Fibroblast of upper back skin (primary cell): ENCODE measurements around the gene TMEM185B.

Experiments used
- DNase-seq: peaks from one replicate; pipeline ENCODE4 v3.0.0-alpha.2; 2013

The TMEM185B gene

DNA sequence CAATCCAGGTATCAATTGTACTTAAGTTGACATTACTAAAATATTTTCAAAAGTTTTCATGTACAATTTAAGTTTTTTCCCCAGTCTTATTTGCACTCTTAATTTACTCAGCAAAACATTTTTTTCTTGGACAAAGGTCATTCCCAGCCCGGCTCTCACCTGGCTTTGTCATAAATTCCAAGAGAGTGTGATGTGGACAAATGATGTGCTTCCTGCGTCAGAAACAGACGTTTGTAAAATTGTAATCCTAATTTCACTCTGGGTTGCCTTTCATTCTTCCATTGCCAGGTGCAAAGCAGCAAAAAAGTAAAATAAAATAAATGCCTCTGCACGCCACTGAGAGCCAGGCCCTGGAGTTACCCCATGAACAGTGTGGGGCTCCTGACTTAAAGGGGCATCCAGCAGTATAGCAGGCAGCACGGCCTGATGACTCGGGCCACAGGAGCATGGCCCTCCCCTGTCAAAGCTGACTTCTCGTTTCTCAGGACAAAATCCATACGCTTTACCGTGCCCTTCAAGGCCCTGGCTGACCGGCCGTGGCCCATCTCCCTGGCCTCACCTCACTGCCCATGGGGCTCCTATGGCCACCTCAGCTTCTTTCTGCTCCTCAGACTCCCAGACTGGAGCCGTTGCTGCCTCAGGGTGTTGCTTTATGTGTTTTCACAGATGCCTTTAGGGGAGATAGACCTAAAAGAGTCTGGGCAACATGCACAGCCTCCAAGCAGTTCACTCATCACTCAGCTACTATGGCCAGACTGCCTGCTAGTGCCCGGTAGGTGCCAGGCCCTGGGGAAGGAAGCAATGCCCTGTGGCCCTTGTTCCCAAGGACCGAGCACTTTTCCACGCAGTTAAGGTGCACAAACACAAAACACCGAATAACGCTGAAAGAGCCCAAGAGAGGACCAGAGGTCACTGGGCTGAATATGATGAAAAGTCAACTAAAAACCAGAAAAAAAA lies 7.6 kb upstream of the TMEM185B start:
- DNase-seq, result no peak

DNA sequence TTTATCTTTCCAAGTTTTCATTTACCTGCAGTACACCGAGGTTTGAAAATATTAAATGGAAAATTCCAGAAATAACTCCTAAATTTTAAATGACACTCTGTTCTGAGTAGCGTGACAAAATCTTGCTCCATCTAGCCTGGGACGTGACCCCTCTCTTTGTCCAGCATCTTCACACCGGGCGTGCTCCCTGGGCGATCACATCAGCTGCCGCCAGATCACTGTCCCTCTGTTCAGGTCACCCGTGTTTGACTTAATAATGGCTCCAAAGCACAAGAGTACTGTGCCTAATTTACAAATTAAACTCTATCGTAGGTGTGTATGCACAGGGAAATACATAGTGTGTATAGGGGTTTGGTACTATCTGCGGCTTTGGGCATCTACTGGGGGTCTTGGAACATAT lies 6.1 kb upstream of the TMEM185B start:
- DNase-seq, result no peak

DNA sequence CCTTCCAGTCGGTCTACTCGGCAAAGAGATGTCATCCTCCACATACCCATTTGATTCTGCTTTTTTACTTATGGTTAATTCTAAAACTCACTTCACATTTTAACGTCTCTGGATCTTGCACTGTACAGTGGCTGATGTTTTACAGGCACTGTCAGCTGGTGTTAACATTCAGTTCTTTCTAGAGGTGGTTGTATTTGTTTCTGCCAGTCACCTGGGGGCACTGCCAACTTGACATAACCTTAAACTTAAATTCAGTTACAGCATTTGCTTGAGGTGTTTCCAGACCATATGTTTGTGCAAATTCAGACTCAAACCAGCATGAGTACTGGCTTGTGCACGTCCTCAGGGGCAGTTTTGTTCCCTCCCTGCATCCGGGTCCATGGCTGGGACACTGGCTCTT lies 5.3 kb upstream of the TMEM185B start:
- no peak for DNase-seq

DNA sequence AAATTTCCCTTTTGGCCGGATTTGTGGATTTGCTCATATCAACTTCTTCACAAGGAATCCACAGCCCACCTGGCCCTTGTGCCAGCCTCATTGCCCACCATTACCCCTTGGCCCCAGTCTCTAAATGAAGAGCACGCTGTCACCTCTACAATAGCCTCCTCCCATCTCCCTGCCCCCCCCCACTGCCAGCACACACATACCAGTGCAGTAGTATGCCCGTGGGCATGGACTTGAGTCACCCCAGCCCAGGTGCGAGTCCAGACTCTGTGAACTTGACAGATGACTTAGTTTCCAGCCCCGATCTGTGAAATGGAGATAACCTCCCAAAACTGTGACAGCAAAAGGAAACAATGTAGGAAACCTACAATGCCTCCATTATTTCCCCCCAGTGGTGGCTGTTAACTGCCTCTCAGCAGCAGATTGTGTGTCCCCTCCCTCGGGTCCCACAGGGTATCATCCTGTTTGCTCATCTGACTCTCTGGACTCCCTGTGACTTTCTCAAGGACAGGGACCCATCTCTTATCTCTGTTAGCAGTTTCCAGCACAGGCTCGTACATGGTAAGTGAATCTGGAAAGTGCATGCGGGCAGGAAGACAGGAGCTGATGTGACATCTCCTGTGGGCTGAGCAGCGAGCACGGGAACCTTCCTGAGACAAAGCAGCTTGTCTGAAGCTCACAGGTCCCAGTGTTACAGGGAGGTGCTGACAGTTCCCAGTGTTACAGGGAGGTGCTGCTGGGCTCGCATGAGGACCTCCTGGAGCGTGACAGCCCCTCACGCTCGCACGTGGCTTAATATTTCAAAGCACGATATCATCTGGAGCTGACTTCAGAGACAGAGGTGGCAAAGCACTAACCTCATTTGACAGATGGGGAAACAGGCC lies 4.2 kb upstream of the TMEM185B start:
- no peak for DNase-seq

DNA sequence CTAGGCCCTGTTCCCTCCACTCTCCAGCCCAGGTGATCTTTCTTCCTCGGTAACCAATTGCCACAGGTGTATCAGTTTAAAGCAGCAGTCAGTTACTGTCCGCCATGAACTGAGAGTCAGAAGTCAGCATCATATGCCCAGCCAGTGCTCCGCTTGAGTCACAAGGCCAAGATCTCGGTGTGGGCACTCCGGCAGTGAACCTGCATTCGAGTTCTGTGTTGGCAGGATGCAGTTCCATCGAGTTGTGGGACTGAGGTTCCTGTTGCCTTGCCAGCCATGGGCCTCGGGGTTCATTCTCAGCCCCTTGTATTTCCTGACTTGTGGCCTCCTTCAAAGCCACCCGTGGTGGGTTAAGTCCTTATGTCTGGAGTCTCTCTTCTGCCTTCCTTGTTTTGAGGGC lies 3.1 kb upstream of the TMEM185B start:
- DNase-seq, result no peak

DNA sequence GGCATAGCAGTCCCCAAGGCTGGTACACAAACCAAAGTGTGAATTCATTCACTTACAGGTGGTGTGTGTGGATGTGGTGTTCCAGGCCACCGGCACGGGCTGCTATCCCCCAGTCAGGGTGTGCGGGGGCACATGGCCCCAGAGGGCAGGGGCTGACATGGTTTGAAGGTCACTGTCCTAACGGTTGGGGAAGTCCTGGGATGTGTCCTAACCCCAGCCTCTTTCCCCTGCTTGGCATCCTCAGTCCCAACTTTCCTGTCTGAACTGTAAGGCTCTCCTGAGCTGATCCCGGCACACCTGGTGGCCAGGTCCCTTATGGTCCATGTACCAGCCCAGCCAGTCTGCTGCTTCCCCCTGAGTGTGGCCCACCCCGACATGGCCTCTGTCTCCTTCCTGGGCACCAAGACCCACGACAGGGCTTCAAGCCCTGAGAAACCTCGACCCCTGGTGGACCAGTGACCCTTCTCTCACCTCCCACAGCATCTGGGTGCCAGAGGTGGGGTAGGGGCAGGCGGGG lies 2.4 kb upstream of the TMEM185B start:
- no peak for DNase-seq

DNA sequence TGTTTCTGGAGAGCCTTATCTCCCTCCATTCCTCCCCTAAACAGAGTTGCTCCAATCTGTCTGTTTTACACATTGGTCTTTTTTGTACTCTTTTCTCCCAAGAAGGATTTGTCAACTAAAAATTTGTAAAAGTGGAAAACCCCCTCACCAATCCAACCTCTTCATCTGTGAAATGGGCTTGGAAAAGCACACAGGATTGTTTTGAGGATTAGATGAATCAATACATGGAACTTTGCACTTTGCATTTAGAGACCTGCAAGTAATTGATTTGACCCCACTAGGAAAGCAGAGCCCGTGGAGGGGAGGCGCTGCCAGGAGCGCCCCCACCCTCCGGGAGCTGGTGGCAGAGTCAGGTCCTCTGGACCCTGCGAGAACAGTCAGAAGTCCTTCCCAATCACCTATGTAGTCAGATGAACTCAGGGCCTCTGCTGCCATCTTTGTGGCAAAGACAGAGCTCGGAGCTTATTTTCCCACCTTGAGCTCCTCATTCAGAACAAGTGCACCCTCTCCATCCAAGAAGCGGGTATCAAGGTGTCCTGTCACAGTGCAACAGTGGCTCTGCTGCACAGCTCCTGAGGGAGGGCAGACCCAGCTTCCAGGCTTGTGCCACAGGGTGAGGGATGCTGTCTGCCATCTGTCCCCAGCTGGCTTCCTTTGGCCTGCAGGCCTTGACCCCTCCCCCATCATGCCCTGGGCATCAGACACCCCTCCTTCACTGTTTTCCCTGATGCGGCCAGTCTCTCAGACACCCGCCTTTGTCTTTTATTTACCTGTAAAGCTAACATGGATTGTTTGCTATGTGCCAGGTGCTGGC lies 1.7 kb upstream of the TMEM185B start:
- no peak for DNase-seq

DNA sequence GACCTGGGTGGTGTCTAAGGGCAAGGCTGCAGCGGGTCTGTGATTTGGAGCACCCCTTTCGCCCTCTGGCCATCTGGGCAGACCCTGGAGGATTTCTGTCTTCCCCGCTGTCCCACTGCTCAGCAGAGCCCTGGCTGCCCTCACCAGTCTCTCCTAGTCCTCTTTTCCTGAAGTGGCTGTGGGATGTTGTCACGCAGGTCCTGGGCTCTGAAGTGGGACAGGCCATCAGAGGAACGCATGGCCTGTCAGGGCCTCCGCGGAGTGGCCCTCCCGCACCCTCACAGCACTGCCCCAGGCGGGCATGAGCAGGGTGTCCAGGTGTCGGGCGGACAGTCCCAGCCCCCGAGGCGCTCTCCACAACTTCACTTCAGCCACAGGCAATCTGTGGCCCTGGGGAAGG lies 1.1 kb upstream of the TMEM185B start:
- no peak for DNase-seq

DNA sequence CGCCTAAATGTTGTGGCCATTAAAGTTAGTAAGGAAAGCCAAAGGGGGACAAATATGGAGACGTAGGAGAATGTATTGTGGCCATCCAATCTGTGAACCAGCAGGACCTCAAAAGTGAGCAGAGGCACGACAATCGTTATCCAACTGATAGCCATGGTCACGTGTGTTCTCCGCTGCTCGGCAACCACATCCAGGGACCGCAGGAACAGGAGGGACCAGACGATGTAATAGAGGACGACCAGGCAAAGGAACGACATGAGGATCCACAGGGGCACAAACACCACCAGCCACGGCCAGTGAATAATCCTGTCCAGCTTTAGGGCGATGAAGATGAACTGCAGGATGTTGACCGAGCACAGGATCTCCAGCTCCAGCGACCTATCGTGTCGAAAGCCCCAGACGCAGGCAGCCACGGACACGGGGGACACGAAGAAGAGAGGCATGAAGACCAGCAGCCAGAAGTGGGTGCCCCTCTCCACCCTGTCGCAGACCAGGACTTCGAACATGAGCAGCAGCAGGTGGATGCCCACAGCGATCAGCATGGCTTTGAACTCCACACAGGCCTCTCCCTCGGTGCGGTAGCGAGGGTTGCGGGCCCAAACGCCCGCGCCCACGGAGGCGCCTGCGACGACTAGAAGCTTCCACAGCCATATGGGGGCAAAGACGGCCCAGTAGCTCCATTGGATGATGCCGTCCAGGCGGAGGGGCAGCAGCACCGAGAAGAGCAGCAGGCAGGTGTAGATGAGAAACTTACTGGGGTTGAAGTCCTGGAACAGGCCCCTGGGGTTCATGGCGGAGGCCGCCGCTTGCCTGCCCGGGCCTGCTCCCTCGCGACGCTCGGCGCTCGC lies 790 bp downstream of the TMEM185B start:
- no peak for DNase-seq

DNA sequence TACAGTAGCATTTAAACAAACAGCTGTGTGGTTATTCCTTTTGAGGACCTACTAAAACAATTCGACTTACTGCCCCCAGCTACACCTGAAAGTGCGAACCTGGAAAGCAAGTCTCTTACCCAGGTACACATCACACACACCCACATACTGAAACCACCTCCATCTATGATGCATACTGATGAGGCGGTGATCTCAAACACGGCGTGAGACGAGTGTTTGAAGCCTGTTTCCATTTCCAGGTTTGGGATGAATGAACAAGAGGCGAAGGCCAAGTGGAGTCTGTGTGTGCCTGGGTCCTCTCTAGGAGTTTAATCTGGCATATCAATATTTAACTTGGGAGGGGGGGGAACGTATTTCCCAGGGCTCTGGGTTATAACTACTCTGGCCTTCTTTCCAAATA lies 1.6 kb downstream of the TMEM185B start:
- DNase-seq, result no peak

DNA sequence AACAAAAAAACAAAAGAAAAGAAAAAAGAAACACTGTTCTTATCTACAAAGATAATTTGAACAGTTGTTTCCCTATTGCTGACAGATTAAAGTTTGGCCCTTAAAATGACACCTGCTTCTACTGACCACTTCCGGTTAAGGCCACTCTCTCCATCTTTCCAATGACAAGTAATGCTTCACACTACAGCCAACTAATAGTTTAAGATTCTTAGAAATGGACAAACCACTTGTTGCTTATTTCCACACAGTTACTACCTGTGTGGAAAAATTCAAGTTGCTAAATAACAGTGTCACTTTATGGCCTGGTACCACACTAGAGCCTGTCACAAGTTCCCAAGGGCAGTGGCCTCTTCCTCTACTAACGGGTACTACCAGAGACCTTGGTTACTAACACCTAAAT lies 2.4 kb downstream of the TMEM185B start:
- no peak for DNase-seq

DNA sequence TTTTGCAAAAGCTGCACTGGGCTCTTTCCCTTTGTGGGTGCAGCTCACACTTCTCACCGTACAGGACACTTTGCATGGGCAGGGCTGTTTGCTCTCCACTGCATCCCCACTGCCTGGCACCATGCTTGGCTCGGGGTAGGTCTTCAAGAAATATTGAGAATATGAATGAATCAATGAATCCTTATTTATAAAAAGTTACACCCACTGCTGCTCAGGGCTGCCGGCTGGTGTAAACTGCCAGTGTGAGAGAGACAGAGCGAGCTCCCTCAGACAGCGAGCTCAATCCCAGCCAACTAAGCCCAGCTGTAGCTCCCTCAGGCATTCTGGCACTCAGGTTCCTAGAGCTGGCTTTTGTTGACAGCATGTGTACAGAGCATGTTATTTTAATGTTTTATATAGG lies 3.4 kb downstream of the TMEM185B start:
- no peak for DNase-seq

DNA sequence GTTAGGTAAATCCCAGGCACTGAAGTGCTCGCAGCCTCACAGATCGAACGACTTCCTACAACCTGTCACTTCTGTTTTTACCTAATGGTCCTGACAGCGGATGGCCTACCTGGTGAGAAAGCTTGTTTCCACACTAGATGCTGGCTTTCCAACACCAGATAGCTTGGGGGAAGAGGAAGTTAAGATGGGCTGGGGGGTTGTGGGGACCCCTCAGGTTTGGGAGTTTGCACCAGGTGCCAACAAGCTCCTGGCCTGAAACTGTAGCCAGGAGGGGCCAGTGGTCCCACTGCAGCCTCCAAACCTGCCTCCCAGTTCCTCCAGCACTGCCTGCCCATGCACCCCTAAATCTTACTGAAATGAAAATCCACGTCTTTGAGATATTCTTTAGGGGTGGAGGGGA lies 3.9 kb downstream of the TMEM185B start:
- no peak for DNase-seq

DNA sequence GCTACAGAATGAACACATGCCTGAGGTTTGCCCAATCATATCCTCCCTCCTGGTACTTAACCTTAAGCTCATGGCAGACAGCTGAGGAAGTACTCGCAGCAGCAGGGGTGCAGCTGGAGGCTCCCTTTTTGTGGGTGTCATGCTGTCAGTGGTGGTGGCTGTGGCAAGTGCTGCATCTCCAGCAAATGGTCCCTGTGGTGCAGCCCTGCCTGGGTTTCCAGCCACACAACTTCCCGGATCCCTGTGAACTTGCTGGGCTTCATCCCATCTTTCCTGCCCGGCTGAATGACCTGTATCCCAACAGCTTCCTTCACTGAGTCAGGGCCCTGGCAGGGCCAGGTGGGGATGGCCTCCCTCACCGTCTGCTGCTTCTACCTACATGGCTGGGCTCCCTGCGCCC lies 5.0 kb downstream of the TMEM185B start:
- no peak for DNase-seq

DNA sequence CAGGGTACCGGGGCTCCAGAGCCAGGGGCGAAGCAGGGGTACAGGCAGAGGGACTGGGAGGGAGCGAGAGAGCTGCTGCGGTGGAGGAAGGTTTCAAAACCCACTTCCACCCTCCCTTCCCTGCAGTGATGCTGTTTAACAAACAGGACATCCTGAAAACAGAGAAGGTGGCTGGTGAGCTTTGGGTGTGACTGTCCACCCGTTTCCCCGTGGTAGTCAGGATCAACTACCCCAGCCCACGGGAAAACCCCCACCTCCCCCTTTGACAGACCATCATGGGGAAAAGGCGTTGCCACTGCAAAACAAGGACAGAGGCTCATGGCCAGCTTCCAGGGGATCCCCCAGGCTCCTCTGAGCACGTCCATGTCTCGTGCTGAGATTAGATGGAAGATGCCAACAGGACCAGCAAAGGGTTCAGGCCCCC lies 12.9 kb downstream of the TMEM185B start:
- no peak for DNase-seq

DNA sequence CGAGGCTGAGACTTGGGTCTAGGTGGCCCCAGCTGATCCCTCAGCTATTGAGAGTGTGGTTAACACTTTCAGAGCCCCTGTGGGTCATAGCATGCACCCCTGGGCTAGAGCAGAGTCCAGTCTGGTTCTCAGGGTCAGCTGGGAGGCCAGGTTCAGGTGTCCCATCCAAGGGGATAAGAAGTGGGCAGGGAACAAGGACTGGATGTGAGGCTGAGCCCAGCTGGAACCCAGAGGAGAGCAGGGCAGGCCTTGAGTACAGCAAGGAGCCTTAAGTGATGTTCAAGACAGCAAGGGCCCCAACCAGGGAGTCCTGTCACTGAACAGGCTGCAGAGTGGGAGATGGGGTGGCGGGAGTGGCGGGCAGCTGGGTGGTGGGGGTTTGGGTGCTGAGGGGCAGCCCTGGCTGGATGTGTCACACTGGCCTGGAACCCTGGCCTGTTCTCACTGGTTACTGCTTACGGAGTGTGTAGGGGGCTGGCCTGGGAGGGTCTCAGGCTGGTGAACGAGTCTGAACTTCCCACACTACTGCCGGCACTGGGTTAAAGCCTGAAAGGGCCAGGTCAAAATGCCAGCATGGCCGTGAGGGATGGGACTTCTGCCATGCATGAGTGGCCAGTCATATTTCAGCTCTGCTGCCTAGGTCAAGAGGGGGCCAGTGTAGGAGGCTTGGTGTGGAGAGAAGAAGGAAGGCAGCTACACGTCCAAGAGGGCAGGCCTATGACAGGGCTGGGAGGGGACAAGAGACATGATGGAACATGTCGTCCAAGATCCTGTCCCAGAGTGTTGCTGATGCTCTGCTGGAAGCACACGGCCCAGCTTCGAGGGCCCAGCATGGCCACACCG lies 13.6 kb downstream of the TMEM185B start:
- DNase-seq, result no peak

DNA sequence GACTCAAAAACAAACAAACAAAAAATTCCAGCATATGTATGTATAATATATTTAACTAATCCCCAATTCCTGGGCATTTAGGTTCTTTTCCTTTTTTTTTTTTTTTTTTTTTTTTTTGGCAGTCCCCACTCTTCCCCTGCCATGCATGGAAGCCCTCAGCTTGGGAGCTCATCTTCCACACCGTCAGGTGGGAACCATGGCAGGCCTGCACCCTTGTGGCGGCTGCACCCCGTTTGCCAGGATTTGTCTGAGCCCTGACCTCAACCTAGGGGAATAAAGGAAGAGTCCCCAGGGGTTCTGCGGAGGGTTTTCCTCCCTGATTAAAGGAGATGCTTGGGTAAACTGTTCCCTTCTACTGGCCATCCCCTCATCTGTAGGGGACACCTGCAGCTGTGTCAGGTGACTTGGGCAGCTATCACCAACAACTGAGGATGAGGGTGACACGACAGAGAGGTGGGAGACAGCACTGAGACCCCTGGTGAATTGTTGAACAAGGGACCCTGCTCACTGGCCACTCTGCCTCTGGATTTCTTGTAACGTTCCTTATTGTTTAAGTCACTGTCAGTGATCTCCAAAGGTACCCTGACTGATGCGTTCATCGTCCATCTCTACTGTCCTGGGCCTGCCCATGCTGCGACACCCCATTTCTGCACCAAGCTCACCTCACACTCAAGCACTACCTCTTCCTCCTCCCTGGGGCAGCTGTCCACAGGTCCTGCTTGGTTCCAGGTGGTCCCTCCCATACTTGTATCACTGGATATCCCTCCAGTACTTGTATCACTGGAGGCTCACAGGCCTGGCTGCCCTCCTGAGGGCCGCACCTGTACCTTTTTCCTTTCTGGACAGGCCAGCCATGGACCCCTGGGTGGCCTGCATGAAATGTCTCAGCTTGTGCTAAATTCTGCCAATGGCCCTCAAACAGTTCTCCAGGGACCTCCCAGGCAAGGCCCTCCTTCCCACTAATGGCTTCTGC lies 14.5 kb downstream of the TMEM185B start:
- DNase-seq, result no peak

DNA sequence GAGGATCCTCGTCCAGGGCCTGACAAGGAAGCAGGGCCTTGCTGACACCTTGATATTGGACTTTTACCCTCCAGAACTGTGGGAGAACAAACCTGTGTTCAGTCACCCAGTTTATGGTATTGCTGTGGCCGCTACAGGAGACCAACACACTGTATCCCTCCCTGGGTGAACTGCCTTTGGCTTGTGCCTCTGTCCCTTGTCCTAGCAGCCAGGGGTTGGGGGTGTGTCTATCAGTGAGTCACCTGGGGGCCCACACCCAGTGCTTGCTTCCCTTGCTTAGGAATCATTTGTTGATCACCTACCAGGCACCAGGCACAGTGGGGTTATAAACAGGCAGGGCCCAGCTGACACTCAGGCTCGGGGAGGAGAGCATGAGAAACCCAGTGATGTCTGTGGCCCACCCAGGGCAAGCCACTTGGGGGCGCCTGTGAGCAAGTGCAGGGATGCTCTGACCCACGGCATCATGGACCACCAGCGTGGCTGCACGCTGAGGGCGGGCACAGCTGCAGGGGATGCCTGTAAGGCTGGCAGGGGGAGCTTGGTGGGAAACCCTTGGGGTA lies 17.1 kb downstream of the TMEM185B start:
- DNase-seq, result no peak
